GM21786 (cell line): ENCODE results near the gene XRCC5.
"Not testable (repeated sequence)": the region's sequence is repeated elsewhere in the genome, so short reads cannot be mapped to it uniquely, and the experiment has no call there.

Experiments
- ATAC-seq: cut with Tn5 transposase; IDR thresholded peaks from one replicate; pipeline ENCODE4 v1.9.1; 2021; ENCODE audit not compliant: unreplicated experiment

The XRCC5 gene

GRCh38 chr2:216192931-216193330 is 83.8 kb downstream of the XRCC5 start:
- no peak for ATAC-seq

GRCh38 chr2:216194013-216194412 is 84.9 kb downstream of the XRCC5 start:
- ATAC-seq, result no peak

GRCh38 chr2:216194561-216194960 is 85.4 kb downstream of the XRCC5 start:
- ATAC-seq, result no peak

GRCh38 chr2:216195565-216196029 is 86.4 kb downstream of the XRCC5 start:
- ATAC-seq, result no peak

- ATAC-seq, result no peak
Measured at GRCh38 chr2:216201692-216202306, 92.7 kb downstream of the XRCC5 start.

GRCh38 chr2:216202626-216203250 is 93.6 kb downstream of the XRCC5 start:
- ATAC-seq, result no peak

GRCh38 chr2:216205486-216205885 is 96.3 kb downstream of the XRCC5 start:
- ATAC-seq, result peak; percentile 3

GRCh38 chr2:216206041-216206703 is 97.0 kb downstream of the XRCC5 start:
- ATAC-seq, result peak; percentile 84

GRCh38 chr2:216206821-216207220 is 97.7 kb downstream of the XRCC5 start:
- ATAC-seq, result no peak

- not testable (repeated sequence) for ATAC-seq
Measured at GRCh38 chr2:216208661-216209060, 99.5 kb downstream of the XRCC5 start.

- no peak for ATAC-seq
Measured at GRCh38 chr2:216210701-216211540, 101.8 kb downstream of the XRCC5 start.

- ATAC-seq, result no peak
Measured at GRCh38 chr2:216211614-216212145, 102.5 kb downstream of the XRCC5 start.

GRCh38 chr2:216214768-216215167 is 105.6 kb downstream of the XRCC5 start:
- no peak for ATAC-seq

- no peak for ATAC-seq
Measured at GRCh38 chr2:216215658-216216390, 106.7 kb downstream of the XRCC5 start.

GRCh38 chr2:216216951-216217903 is 108.1 kb downstream of the XRCC5 start:
- no peak for ATAC-seq

GRCh38 chr2:216217904-216218260 is 108.7 kb downstream of the XRCC5 start:
- peak; percentile 32 for ATAC-seq

GRCh38 chr2:216219861-216220260 is 110.7 kb downstream of the XRCC5 start:
- ATAC-seq, result no peak

GRCh38 chr2:216220976-216221375 is 111.8 kb downstream of the XRCC5 start:
- no peak for ATAC-seq

- no peak for ATAC-seq
Measured at GRCh38 chr2:216221811-216222210, 112.7 kb downstream of the XRCC5 start.
